ENCODE results near the gene TNS1. TPM values are rescaled to one million over a fixed set of nuclear protein-coding genes. Genes with fewer than 3 reads are reported as not detected.

Gene TNS1
- total RNA-seq, 1 experiment from 2014 or later: 6.2 TPM

DNA sequence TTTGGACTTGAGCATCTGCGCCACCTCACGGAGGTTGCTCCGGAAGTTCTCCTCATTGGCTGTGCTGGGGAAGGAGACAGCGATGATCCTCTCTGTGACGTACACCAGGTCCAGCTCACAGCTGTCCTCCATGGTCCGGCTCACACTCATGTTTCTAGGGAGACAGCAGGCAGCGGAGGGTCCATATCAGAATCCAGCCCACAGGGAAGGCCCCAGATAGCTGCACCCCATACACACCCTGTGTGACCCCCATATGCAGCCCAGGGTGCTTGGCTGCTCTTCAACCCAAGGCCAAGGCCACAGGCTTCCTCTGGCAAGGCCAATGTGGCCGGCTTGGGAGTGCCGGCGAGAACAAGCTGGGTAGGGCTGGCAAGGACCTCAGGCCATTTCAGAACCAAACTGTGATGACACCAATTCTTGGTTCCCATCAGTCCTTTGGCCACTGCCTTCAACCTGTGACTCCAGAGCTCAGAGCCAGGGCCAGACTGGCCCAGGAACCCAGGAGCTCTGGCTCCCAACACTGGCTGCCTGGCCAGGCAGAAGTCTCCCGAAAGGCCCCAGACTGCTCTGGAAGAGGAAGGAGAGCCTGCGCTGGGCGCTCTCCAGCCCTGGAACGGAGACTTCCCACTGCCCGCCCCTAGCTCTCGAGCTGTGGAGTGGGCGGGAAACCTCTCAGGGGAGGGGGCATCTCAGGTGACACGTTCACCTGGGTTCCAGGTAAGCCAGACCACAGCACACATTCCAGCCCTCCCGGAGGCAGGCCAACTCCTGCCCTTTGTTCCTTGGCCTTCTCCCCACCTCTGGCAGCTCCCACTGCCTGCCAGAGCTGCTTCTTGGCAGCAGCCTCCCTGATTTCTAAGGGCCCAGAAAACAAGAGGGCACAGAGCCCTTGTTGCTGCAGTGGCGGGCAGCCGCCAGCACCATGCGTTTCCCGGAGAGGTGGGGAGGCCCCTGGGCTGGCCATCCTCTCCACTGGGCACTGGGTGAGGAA is 104.7 kb downstream of the TNS1 start:
- intact Hi-C loops (cut with micrococcal nuclease): no loop called here
- ChIA-PET CTCF (interaction anchor here (2.3 kb wide), 1 partner anchor 112 kb away, joined by 15 read pairs; no protein-coding TSS in a partner anchor), RAD21 (ENCODE audit: low non-redundant PET in 1 of 2, low total read pairs in 2 of 2, uncharacterized antibody in 2 of 2, unreplicated experiment in 2 of 2) (no interaction called here), POLR2A (no interaction called here)
- H2AFZ ChIP-seq (ENCODE audit: low read depth, low read length, poor library complexity, severe bottlenecking): no peak overlapping the region
- no peak for TF ChIP-seq JUND (IDR thresholded peaks at IDR 0.05)
- TF ChIP-seq SIN3A (IDR thresholded peaks at IDR 0.05; ENCODE audit: low read depth): no peak
- no peaks in the 10 kb centered on the region for H3K27me3 ChIP-seq (ENCODE audit: insufficient read depth, low read length)
- DNase-seq (ENCODE audit: low read depth, low spot score): no peak
- H3K79me2 ChIP-seq (ENCODE audit: insufficient read depth, low read length): no peaks in the 10 kb centered on the region
- ATAC-seq: no peak
- no peak overlapping the region for H3K4me3 ChIP-seq (replicated peaks in 1 of 2; ENCODE audit: low read depth in 1 of 2, low read length in 2 of 2)
- peaks cover 0 to 7% of the 10 kb centered on the region in 2 experiments; a peak in 1 of 4 replicates for H3K4me1 ChIP-seq (ENCODE audit: control insufficient read depth in 1 of 2, insufficient read depth in 2 of 2, low read length in 2 of 2)
- H3K9ac ChIP-seq (ENCODE audit: low read length): no peak overlapping the region
- H3K9me3 ChIP-seq (ENCODE audit: control insufficient read depth in 1 of 2, insufficient read depth in 1 of 2, low read depth in 1 of 2, low read length in 2 of 2): no peaks in the 10 kb centered on the region
- H3K27ac ChIP-seq (ENCODE audit: low read depth, low read length): no peak overlapping the region
- no peak overlapping the region for H3K4me2 ChIP-seq (ENCODE audit: low read length)
- no peaks in the 10 kb centered on the region for H3K36me3 ChIP-seq (ENCODE audit: control insufficient read depth in 1 of 2, insufficient read depth in 2 of 2, low read length in 2 of 2)
- H4K20me1 ChIP-seq (ENCODE audit: insufficient read depth): no peaks in the 10 kb centered on the region
- no TSS peak for BruUV-seq (replicated peaks)
- H3K9me2 ChIP-seq (ENCODE audit: insufficient read depth): no peaks in the 10 kb centered on the region

- Histone ChIP-seq H3K9me2 (ENCODE audit: insufficient read depth) (no peaks in the 10 kb centered on the region), H3K79me2 (ENCODE audit: insufficient read depth, low read length) (no peaks in the 10 kb centered on the region), H3K4me2 (ENCODE audit: low read length) (no peak overlapping the region), H3K36me3 (ENCODE audit: control insufficient read depth in 1 of 2, insufficient read depth in 2 of 2, low read length in 2 of 2) (no peaks in the 10 kb centered on the region), H2AFZ (ENCODE audit: low read depth, low read length, poor library complexity, severe bottlenecking) (no peak overlapping the region), H4K20me1 (ENCODE audit: insufficient read depth) (no peaks in the 10 kb centered on the region), H3K9me3 (ENCODE audit: control insufficient read depth in 1 of 2, insufficient read depth in 1 of 2, low read depth in 1 of 2, low read length in 2 of 2) (no peaks in the 10 kb centered on the region), H3K4me1 (ENCODE audit: control insufficient read depth in 1 of 2, insufficient read depth in 2 of 2, low read length in 2 of 2) (peaks cover 0 to 7% of the 10 kb centered on the region in 2 experiments; a peak in 1 of 4 replicates), H3K4me3 (replicated peaks in 1 of 2; ENCODE audit: low read depth in 1 of 2, low read length in 2 of 2) (no peak overlapping the region), H3K27me3 (ENCODE audit: insufficient read depth, low read length) (no peaks in the 10 kb centered on the region), H3K27ac (ENCODE audit: low read depth, low read length) (no peak overlapping the region), H3K9ac (ENCODE audit: low read length) (no peak overlapping the region)
- ChIA-PET RAD21 (ENCODE audit: low non-redundant PET in 1 of 2, low total read pairs in 2 of 2, uncharacterized antibody in 2 of 2, unreplicated experiment in 2 of 2) (no interaction called here), POLR2A (no interaction called here), CTCF (no interaction called here)
- intact Hi-C loops (cut with micrococcal nuclease): no loop called here
- no peak for TF ChIP-seq FOSL1 (IDR thresholded peaks at IDR 0.05; ENCODE audit: low read depth)
- TF ChIP-seq, protein P1, sequence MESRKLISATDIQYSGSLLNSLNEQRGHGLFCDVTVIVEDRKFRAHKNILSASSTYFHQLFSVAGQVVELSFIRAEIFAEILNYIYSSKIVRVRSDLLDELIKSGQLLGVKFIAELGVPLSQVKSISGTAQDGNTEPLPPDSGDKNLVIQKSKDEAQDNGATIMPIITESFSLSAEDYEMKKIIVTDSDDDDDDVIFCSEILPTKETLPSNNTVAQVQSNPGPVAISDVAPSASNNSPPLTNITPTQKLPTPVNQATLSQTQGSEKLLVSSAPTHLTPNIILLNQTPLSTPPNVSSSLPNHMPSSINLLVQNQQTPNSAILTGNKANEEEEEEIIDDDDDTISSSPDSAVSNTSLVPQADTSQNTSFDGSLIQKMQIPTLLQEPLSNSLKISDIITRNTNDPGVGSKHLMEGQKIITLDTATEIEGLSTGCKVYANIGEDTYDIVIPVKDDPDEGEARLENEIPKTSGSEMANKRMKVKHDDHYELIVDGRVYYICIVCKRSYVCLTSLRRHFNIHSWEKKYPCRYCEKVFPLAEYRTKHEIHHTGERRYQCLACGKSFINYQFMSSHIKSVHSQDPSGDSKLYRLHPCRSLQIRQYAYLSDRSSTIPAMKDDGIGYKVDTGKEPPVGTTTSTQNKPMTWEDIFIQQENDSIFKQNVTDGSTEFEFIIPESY (IDR thresholded peaks at IDR 0.05; ENCODE audit: extremely low read depth, insufficient replicate concordance, low read length): no peak
- TF ChIP-seq POLR2AphosphoS5 (IDR thresholded peaks at IDR 0.05; ENCODE audit: low read depth, low read length): no peak
- TF ChIP-seq TCF7L2 (IDR thresholded peaks at IDR 0.05; ENCODE audit: borderline replicate concordance, extremely low read depth, insufficient read depth, insufficient read length): no peak
- TF ChIP-seq, protein P2, sequence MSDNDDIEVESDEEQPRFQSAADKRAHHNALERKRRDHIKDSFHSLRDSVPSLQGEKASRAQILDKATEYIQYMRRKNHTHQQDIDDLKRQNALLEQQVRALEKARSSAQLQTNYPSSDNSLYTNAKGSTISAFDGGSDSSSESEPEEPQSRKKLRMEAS (IDR thresholded peaks at IDR 0.05): no peak
- no peak for DNase-seq (ENCODE audit: low read depth, low spot score)
- BruUV-seq (replicated peaks): no TSS peak
- ATAC-seq: no peak
Observed at GRCh38 chr2:217897091-217897715, 105.6 kb downstream of the TNS1 start.

Data from HCT116 (cell line).